Measurements from ENCODE around the gene SOX13. TPM values are rescaled to one million over a fixed set of nuclear protein-coding genes. Genes with fewer than 3 reads are reported as not detected.

The SOX13 gene
- polyA plus RNA-seq, 1 experiment: 2.0 TPM

- Histone ChIP-seq H3K27me3 (ENCODE audit: control insufficient read depth, insufficient read depth, low read length) (no peaks in the 10 kb centered on the region), H3K4me3 (ENCODE audit: low read depth, low read length) (no peak overlapping the region), H3K9me3 (ENCODE audit: control insufficient read depth, insufficient read depth, low read length) (no peaks in the 10 kb centered on the region), H3K27ac (ENCODE audit: low read depth, low read length) (peak overlapping the region; percentile 80)
- CTCF ChIA-PET: interaction anchor here (0.6 to 11.4 kb wide), 5 partner anchors 12 to 420 kb away, joined by 3 to 479 read pairs (median 4); partner anchors contain the start of gene SNRPE
- peak; percentile 43 for DNase-seq (ENCODE audit: low read depth, low spot score)
- TF ChIP-seq, protein P1, sequence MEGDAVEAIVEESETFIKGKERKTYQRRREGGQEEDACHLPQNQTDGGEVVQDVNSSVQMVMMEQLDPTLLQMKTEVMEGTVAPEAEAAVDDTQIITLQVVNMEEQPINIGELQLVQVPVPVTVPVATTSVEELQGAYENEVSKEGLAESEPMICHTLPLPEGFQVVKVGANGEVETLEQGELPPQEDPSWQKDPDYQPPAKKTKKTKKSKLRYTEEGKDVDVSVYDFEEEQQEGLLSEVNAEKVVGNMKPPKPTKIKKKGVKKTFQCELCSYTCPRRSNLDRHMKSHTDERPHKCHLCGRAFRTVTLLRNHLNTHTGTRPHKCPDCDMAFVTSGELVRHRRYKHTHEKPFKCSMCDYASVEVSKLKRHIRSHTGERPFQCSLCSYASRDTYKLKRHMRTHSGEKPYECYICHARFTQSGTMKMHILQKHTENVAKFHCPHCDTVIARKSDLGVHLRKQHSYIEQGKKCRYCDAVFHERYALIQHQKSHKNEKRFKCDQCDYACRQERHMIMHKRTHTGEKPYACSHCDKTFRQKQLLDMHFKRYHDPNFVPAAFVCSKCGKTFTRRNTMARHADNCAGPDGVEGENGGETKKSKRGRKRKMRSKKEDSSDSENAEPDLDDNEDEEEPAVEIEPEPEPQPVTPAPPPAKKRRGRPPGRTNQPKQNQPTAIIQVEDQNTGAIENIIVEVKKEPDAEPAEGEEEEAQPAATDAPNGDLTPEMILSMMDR (IDR thresholded peaks at IDR 0.05; ENCODE audit: low read depth, low read length): 0 out of 2 replicates have a peak, but pooled peaks have one; percentile 15
- POLR2A ChIA-PET: interaction anchor here (0.6 to 1.2 kb wide), 2 partner anchors 175 to 260 kb away, joined by 3 to 4 read pairs; no protein-coding TSS in a partner anchor
Observed at GRCh38 chr1:204130981-204131892, 58.3 kb downstream of the SOX13 start.

GRCh38 chr1:204131978-204132377 lies 59.1 kb downstream of the SOX13 start:
- TF ChIP-seq, protein P1 (IDR thresholded peaks at IDR 0.05; ENCODE audit: low read depth, low read length): no peak
- POLR2A ChIA-PET: interaction anchor here (0.6 kb wide), 1 partner anchor 221 kb away, joined by 8 read pairs; no protein-coding TSS in a partner anchor
- Histone ChIP-seq H3K4me3 (ENCODE audit: low read depth, low read length) (no peak overlapping the region), H3K27ac (ENCODE audit: low read depth, low read length) (no peak overlapping the region), H3K27me3 (ENCODE audit: control insufficient read depth, insufficient read depth, low read length) (no peaks in the 10 kb centered on the region), H3K9me3 (ENCODE audit: control insufficient read depth, insufficient read depth, low read length) (no peaks in the 10 kb centered on the region)
- DNase-seq (ENCODE audit: low read depth, low spot score): no peak
- CTCF ChIA-PET: interaction anchor here (0.7 to 11.4 kb wide), 3 partner anchors 266 to 380 kb away, joined by 3 to 479 read pairs (median 4); partner anchors contain the start of gene SNRPE

GRCh38 chr1:204132718-204133117 lies 59.8 kb downstream of the SOX13 start:
- ChIA-PET CTCF (interaction anchor here (11.4 kb wide), 1 partner anchor 266 kb away, joined by 479 read pairs; the partner anchor contains the start of gene SNRPE), POLR2A (no interaction called here)
- TF ChIP-seq, protein P1 (IDR thresholded peaks at IDR 0.05; ENCODE audit: low read depth, low read length): no peak
- no peaks in the 10 kb centered on the region for H3K27me3 ChIP-seq (ENCODE audit: control insufficient read depth, insufficient read depth, low read length)
- H3K27ac ChIP-seq (ENCODE audit: low read depth, low read length): no peak overlapping the region
- no peak overlapping the region for H3K4me3 ChIP-seq (ENCODE audit: low read depth, low read length)
- no peaks in the 10 kb centered on the region for H3K9me3 ChIP-seq (ENCODE audit: control insufficient read depth, insufficient read depth, low read length)
- no peak for DNase-seq (ENCODE audit: low read depth, low spot score)

GRCh38 chr1:204134103-204134502 lies 61.2 kb downstream of the SOX13 start:
- TF ChIP-seq, protein P1 (IDR thresholded peaks at IDR 0.05; ENCODE audit: low read depth, low read length): no peak
- DNase-seq (ENCODE audit: low read depth, low spot score): no peak
- Histone ChIP-seq H3K9me3 (ENCODE audit: control insufficient read depth, insufficient read depth, low read length) (no peaks in the 10 kb centered on the region), H3K27me3 (ENCODE audit: control insufficient read depth, insufficient read depth, low read length) (no peaks in the 10 kb centered on the region), H3K27ac (ENCODE audit: low read depth, low read length) (no peak overlapping the region), H3K4me3 (ENCODE audit: low read depth, low read length) (no peak overlapping the region)
- POLR2A ChIA-PET: no interaction called here
- CTCF ChIA-PET: interaction anchor here (11.4 kb wide), 1 partner anchor 268 kb away, joined by 479 read pairs; the partner anchor contains the start of gene SNRPE

DNA sequence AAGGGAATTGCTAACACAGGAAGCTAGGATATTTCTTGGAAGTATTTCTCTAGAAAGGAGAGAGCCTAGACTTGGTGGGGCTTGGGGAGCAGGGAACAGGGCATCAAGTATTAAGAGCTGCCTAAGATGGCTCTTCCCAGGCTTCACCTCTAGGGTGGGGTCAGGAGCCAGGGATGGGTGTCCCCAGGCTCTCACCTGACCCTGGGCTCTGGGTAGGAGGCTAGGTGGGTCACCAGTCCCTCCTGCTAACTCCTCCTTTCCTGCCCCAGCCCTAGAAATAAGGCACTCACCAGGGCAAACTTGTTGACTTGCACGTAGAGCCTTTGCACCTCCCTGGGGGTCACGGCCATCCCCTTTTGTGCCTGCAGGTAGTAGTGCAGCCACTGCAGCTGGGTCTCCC lies 63.9 kb downstream of the SOX13 start:
- ChIA-PET CTCF (interaction anchor here (1.4 to 3.2 kb wide), 2 partner anchors 262 to 266 kb away, joined by 3 to 15 read pairs; no protein-coding TSS in a partner anchor), POLR2A (no interaction called here)
- Histone ChIP-seq H3K27me3 (ENCODE audit: control insufficient read depth, insufficient read depth, low read length) (no peaks in the 10 kb centered on the region), H3K4me3 (ENCODE audit: low read depth, low read length) (no peak overlapping the region), H3K27ac (ENCODE audit: low read depth, low read length) (no peak overlapping the region), H3K9me3 (ENCODE audit: control insufficient read depth, insufficient read depth, low read length) (no peaks in the 10 kb centered on the region)
- TF ChIP-seq, protein P1 (IDR thresholded peaks at IDR 0.05; ENCODE audit: low read depth, low read length): no peak
- no peak for DNase-seq (ENCODE audit: low read depth, low spot score)
